Epidermal melanocyte (primary cell): ENCODE results near the gene SETBP1.

Source experiments
- DNase-seq: peaks from one replicate; pipeline ENCODE4 v3.0.0; 2011; ENCODE audit warnings: low spot score; ENCODE audit not compliant: insufficient read length

The SETBP1 gene

DNA sequence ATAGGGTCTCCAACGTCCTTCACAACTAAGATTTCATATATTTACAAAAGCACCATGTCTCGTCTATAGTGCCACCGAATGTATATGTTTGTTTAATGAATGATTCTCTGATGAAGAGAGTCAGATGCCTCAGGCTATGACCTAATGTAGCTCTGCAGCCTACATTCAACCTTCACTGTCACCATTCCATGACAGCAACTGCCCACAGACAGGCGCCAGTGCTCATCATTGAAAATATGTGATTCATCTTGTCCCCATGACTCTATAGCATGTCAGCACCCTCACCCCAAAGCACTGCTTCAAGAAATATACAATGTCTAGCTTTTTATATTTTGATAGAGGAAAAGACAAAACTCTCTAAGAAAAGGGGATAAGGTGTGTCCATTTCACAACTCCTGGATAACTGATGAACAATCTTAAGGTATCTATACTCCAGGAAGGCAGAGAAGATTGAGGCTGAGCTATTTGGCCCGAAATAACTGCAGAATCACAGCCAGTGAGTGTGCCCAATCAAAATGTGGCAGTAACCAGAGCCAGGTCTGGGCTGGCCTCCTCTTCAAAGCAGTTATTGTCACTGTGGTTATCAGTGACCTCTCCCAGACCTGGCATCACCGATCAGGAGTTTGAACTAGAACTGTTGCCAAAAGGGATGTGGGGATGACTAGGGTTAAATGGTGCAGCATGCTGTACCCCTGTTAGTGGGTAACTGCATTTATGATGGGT, 246.6 kb downstream of the SETBP1 start:
- DNase-seq = no peak

DNA sequence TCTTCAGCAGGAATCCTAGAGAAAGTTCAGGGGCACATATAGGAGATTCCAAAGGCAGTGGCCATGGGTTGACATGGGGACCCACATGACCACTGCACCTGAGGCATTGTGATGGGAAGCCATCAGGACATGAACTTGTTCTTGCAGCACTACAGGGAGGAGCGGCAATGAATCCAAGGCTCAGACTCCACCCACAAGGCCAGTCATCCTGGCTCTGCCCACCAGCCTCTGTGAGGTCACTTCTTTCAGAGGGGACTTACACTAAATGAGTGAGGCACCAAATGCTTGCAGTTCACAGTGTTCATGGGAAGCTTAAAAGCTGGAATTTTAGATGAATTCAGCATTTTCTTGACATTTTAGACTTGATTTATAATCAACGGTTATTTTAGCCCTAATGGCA, 254.2 kb downstream of the SETBP1 start:
- no peak for DNase-seq

DNA sequence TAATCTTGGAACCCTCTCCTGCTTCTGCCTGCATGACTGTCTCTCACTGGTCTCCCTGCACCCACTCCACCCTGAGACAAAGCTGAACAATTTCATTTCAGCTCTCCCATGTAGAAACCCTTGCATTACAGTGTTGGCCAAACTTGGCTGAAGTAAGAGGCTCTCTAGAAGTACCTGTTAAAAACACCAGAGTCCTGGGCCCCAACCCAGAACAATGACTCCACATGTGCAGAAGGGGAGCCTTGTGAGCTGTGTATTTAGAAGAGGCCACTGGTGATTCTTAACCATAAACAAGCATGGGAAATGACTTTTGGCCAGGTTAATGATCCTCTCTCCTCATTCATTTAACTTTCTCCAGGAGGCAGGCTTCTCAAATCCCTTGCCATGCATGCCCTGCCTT, 254.8 kb downstream of the SETBP1 start:
- no peak for DNase-seq

DNA sequence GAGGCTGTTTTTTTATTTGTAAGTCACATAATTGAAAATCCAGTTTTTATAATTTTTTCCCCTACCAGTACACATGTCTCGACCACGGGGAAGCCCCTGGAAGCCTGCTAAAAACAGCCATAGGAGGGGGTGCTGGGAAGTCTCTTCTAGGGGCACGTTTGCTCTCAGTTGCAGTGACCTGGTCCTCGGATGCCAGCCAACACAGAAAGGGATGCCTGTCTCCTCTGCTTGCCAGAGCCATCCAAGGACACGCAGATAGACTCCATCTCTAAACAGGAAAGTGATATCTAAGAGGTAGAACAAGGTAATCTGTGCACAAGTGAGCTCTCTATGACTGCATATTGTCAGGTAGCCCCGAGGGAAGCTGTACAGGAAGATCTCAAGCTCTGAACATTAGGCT, 255.8 kb downstream of the SETBP1 start:
- no peak for DNase-seq

DNA sequence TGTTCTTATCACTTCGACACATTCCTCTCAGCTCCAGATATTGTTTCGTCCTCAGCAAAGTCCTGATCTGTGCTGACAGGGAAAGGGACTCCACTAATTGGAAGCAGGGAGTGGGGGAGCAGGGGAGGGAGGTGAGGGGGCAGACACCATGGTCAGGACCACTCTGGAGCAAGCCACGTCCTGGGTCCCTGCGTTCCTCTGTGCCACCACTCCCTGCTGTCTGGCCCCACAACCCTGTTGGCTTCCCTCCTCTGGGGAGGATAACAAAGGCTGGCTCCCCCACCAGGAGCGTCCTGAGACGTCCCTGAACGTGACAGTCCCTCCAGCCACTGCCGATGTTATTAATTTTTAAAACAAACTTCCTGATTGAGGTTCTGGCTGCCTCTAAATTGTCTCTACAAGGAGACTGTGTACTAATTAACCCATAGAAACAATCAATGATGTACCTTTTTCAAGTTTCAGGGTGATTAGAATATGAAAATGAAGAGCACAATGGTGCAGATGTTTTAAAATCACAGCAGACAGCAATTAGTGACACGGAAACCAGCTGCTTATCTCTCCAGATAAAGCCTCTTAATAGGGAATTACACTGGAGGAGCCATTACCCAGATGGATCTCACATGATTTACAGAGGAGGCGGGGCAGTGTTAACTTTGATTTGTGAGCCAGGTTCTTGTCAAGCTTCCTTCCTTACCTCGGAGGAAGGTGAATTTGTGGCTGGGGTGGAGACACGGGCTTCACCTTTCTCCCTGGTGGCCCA, 257.5 kb downstream of the SETBP1 start:
- no peak for DNase-seq

DNA sequence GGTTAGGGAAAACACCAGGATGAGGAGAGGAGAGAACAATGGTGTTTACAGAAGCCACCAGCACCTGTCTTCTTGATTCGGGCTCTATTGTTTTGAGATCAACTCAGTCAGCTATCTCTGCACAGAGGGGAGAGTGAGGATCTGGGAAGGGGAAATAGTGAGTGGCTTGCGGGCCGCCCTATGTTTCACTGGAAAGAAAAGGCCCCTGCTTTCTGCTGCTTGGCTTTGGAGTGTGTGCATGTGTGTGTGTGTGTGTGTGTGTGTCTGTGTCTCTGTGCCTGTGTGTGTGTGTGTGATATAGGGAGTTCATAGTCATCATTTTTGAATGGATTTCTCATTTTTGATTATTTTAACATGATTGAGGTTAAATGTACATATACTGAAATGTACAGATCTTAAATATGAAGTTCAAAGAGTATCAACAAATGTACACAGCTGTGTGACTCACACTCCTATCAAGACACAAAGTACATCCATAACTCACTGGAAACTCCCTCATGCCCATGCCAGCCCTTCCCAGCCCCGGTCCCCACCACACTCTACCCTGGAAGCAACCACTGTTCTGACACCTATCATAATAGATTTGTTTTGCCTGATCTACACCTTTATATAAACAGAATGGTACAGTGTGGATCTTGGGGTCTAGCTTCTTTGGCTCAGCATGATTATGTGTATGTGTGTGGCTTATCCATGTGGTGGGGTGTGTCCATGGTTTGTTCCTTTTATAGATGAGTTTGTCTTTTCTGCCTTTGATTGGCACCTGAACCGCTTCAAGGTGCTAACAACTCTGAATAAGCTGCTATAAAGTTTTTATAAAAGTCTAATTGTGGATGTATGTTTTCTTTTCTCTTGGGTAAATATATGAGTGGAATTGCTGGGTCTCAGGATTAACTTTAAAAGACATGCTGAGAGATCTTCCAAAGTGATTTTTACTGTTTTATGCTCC, 258.3 kb downstream of the SETBP1 start:
- no peak for DNase-seq

DNA sequence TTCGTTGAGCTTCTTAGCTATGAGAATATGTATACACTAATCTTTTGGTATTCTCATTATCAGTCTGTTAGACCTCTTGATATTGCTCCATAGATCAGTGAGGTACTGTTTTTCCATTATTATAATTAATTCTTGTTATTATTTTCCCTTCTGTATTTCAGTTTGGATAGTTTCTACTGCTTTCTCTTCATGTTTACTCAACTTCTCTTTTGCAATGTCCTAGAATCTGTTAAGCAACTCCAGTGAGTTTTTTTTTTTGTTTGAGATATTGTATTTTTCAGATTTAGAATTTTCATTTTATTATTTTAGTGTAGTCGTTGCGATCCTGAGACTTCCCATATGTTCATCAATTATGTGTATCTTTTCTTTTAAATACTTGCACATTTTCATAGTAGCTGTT, 260.8 kb downstream of the SETBP1 start:
- no peak for DNase-seq

DNA sequence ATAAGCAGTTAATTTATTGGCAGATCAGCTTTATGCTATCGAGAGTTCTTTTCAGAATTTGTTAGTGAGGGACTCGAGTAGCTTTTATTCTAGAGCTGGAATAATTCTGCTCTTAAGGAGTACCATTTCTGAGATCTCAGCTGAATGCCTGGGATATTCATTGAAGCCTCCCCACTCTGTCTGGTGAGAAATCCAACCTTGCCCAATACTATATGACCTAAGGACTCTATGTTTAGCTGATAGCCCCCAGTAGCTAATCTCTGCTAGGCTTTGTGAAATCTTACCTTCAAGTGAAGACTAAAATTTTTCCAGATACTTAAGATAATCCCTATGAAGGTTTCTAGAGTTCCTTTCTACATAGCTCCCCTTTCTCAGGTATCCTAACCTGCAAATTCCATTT, 261.4 kb downstream of the SETBP1 start:
- no peak for DNase-seq

DNA sequence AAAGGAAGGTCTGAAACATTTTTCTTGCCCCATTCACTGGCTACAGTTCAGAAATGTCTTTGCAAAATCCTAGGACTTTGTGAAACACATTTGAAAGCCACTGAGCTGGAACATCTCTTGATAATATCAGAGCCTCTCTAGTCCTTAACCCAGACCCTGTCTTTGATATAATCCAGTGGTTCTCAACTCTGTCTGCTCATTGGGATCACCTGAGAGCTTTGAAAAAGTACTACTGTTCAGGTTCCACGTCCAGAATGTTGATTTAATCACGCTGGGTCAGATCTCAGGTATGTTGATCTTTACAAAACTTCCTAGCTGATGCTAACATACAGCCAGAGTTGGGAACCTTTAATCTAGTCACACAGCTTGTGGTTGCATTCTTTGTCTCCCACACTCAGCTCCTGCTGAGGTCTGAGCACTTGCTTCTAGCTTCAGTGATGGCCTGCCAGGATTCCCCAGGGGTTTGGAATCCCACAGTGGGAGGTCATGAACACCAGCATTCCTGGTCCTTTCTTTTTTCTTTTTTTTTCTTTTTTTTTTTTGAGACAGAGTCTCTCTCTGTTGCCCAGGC, 262.7 kb downstream of the SETBP1 start:
- DNase-seq = no peak

DNA sequence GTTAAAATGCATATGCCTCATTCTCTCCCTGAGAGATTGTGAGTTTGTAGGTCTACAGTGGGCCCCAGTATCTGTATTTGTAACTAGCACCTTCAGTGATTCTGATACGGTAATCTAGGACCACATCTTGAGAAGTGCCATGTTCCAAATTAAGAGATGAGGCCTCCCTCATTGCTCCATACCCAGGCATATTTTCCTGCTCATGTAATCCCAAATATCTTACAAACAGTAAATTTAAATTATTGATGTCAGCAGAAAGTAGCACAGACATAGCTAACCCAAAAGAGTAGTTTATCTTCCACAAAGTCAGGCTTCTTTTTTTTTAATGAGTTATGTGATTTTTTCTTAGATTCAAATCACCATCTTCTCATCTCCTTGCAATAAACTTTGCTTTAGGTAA, 263.8 kb downstream of the SETBP1 start:
- no peak for DNase-seq

DNA sequence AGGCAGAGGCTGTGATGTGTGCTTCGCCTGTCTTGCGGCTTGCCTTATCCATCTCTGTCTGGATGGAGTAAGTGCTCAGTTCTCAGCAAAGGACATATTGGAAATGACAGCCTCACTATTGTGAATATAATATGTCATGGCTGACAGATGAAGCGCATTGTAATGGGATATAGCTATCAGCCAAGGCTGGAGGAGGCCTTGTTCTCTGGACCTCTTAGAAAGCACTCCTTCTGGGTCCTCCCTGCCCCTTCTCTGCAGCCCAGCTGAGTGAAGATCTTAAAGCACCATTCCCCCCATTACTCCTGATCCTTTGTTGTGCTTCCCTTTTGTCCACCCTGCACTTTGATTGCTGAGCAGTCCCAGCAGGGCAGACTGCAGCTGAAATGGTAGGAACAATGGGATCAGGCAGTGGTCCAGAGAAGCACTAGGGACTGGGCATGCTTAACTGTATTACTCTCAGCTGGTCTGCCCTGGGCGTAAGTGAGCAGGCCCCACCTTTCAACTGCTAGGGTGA, 265.3 kb downstream of the SETBP1 start:
- DNase-seq = no peak

DNA sequence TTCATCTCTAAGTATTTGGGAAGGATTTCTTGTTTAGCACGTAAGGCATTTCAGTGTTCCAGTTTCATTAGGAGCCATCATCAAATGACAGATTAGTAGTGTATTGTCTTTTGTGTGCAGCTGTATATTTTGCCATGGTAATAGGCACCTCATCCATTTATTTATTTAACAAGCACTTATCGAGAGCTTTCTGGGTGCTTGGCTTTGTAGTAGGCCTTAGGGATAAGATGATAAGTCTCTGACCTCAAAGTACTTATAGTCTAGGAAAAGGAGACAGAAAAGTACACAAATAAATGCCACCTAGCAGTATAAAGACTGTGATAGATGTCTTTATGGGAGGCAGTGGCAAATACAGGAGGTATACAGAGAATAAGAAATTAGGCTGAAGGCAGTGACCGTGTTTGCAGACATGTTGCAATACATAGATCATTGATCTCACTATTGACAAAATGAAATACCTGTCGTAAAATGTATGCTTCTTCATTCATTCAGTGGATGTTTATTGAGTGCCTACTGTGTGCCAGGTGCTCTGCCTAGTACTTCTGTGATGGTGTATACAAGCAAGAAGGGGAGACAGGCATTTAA, 265.9 kb downstream of the SETBP1 start:
- no peak for DNase-seq

DNA sequence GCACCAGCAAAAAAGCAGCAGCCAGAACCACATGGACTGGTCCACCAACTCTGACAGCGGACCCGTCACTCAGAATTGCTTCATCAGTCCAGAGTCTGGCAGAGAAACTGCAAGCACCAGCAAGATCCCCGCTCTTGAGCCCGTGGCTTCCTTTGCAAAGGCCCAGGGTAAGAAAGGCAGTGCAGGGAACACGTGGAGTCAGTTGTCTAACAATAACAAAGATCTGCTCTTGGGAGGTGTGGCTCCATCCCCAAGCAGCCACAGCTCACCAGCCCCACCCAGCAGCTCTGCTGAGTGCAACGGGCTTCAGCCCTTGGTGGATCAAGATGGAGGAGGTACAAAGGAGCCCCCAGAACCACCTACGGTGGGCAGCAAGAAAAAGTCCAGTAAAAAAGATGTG, 269.3 kb downstream of the SETBP1 start:
- DNase-seq = no peak

DNA sequence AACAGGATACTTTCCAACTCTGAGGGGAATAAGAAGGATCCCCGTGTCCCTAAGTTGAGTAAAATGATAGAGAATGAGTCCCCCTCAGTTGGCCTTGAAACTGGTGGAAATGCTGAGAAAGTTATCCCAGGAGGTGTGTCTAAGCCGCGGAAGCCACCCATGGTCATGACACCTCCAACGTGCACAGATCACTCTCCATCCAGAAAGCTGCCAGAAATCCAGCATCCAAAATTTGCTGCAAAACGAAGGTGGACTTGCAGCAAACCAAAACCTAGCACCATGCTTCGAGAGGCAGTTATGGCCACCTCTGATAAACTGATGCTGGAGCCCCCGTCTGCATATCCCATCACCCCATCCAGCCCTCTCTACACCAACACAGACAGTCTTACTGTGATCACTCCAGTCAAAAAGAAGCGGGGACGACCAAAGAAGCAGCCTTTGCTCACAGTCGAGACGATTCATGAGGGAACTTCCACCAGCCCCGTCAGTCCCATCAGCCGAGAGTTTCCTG, 270.1 kb downstream of the SETBP1 start:
- DNase-seq = no peak

DNA sequence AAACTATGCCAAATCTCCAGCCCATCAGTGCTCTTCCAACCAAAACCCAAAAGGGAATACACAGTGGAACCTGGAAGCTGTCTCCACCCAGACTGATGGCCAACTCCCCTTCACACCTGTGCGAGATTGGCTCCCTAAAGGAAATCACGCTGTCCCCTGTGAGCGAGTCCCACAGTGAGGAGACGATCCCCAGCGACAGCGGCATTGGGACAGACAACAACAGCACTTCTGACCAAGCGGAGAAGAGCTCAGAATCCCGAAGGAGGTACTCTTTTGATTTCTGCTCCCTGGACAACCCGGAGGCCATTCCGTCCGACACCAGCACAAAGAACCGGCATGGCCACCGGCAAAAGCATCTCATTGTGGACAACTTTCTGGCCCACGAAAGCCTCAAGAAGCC, 271.1 kb downstream of the SETBP1 start:
- no peak for DNase-seq

DNA sequence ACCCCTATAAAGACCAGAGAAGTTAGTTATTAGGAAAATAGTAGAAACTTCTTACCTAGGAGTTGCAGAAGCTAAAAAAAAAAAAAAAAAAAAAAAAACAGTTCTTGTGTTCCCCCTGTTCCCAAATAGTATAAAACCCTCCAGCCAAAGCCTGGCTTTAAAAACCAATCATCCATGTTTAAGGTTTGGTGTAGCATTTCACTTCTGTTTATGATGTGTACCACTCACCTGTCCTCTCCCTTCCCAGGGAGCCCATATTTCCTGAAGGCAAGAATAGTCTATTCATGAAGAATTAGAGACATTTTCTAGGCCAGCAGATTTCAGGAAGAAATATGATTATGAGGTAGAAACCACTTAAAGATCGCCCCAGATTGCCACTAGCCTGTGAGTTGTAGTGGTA, 273.6 kb downstream of the SETBP1 start:
- no peak for DNase-seq

DNA sequence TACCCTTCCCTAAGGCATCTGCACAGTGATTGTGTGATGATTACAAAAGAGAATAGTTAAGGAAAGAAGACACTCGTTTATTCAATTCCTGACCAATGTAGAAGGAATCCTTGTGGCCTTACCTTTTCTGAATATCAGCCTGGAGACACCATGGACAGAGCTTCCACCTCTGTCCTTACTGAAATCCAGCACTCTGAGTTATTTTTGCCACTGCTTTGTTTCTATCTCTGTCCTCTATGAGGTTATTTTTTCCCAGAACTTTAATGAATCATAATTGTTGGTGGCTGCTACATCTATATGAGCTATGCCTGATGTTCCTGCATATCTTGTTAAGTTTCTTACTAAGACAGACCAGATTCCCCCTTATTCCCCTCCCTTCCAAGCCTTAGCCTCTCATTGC, 275.1 kb downstream of the SETBP1 start:
- DNase-seq = no peak

DNA sequence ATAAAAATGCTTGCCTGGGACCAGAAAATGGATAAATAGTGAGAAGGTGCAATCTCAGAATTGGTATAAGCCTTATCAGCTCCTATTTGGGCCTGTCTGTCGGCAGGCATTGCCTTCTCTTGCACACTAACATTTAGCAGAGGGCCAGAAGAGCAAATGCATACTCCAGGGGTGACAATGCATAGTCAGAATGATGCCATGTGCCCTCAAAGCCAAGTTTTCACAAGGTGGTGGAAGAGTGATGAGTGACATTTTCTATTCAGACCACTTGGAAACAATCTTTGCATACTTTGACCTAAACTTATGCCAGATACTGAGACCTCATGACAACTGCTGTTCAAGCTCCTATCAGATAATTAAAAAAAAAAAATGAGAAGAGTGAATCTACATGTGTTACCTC, 276.3 kb downstream of the SETBP1 start:
- no peak for DNase-seq

DNA sequence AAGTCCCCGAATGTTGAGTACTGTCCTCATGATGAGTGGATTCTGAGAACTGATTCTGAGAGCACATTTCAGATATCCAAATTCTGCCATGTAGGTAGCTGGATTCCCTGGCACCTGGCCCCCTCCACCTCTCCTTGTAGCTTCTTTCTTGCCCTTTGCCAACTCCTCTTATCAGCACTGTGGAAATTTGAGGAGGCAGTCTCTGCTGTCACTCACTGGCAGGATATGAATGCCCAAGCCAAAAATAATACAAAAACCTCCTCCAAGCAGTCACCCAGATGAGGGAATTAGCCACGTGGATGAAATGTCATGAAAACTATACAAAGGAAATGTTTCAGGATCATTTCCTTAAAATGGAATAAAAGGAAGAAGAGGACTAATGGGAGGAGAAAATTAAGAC, 276.8 kb downstream of the SETBP1 start:
- no peak for DNase-seq

DNA sequence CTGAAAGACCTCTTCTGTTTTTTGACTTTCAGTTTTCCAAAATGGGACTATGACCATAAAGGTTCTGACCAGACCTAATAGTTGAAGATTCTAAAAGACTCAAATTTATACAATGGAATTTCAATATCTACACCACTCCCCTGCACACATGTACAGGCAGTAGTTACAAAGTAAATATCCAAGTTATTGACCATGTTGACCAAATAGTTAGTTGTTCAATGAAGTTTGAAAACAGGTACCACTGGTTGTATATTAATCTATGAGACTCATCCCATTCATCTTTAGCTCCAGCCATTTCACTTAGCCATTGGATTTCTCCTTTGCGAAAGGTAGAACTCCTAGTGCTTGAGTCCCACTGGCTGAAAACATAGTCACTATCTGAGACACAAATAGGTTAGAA, 277.4 kb downstream of the SETBP1 start:
- no peak for DNase-seq

DNA sequence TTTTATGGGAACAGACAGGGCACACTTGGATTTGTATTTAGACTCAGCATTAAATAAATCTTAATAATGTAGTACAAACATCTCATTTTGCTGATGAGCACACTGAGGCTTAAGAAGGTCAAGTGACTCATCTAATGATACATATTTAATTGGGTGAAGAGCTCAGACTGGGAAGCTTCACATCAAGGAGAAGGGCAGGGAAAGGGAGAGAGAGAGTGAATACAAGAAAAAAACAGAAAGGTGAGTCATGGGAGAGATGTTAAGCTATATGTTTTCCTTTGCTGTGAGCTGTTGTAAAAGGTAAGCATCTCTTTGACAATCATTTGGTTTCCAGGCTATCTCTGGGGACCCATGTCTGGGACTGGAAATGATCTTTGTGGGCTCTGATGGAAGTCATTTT, 277.8 kb downstream of the SETBP1 start:
- DNase-seq = no peak
